ENCODE measurements around the gene GALNT16.

The GALNT16 gene

DNA sequence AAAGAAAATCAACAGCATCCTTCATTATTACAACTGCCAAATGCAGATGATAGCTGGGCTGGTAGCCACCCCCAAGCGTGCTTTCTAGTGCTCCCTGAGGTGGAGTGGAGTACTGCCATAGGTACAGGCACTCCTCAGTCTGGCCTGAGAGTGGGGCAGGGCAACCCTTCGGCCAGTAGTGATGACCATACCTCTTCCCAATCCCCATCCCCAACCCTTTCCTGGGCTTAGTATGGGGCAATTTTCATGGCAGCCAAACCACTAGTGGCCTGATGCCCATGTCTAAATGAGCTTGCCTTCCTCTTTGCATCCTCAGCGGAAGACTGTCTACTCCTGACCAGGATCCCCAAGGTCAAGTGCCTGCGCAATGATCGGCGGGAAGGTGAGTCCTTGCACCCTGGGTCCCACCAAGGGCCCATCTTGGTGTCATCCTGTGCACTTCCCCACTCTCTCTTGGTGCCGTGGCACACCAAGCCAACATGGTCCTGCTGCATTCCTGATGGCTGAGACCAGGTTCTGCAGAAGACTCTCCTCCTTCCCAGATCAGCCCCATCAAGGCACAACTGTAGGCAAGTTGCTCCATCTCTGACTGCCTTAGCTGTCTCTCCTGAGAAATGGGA is 65.8 kb downstream of the GALNT16 start:
- DNase-seq: no peak
- ChIA-PET POLR2A (no interaction called here), CTCF (no interaction called here)
- Histone ChIP-seq H3K9me3 (ENCODE audit: control extremely low read depth in 1 of 5, control insufficient read depth in 4 of 5, insufficient read depth in 2 of 5, low read depth in 1 of 5, low read length in 4 of 5) (no peaks in the 10 kb centered on the region), H3K27me3 (replicated peaks in 2 of 5; ENCODE audit: control insufficient read depth in 4 of 5, insufficient read depth in 5 of 5, low read length in 4 of 5) (no peaks in the 10 kb centered on the region), H3K4me3 (ENCODE audit: control insufficient read depth in 1 of 7, extremely low read depth in 1 of 7, insufficient read depth in 4 of 7, low read depth in 2 of 7, low read length in 6 of 7) (no peak overlapping the region), H3K27ac (ENCODE audit: insufficient read depth in 1 of 2, low read depth in 1 of 2, low read length in 2 of 2, poor library complexity in 1 of 2, severe bottlenecking in 2 of 2) (no peak overlapping the region), H3K4me1 (ENCODE audit: control extremely low read depth in 1 of 4, control insufficient read depth in 4 of 4, insufficient read depth in 4 of 4, low read length in 3 of 4) (no peaks in the 10 kb centered on the region), H3K36me3 (ENCODE audit: control insufficient read depth in 4 of 4, insufficient read depth in 4 of 4, low read length in 3 of 4) (no peaks in the 10 kb centered on the region)
- 100% methylated on average over 6 of the region's 7 CpGs for WGBS (ENCODE audit: insufficient coverage)

DNA sequence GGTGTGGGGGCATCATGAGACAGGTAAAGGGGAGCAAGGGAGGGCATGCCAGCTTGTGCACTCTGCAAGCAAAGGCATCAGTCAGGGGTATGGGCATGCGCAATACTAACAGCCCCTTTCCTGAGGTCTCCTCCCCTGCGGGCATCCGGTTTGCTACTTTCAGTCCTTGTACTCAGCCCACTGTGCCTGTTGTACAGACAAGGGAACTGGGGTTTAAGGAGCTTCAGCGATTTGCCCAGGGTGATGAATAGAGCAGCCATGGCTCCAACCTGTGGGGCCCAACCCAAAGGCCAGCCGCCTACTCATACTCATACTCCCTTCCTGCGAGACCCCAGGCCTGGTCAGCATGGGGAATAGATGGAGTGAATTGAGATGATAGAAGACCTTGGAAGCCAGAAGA is 66.7 kb downstream of the GALNT16 start:
- no peaks in the 10 kb centered on the region for H3K27me3 ChIP-seq (replicated peaks in 2 of 5; ENCODE audit: control insufficient read depth in 4 of 5, insufficient read depth in 5 of 5, low read length in 4 of 5)
- no peaks in the 10 kb centered on the region for H3K9me3 ChIP-seq (ENCODE audit: control extremely low read depth in 1 of 5, control insufficient read depth in 4 of 5, insufficient read depth in 2 of 5, low read depth in 1 of 5, low read length in 4 of 5)
- H3K27ac ChIP-seq (ENCODE audit: insufficient read depth in 1 of 2, low read depth in 1 of 2, low read length in 2 of 2, poor library complexity in 1 of 2, severe bottlenecking in 2 of 2): no peak overlapping the region
- no peak for DNase-seq
- no peaks in the 10 kb centered on the region for H3K36me3 ChIP-seq (ENCODE audit: control insufficient read depth in 4 of 4, insufficient read depth in 4 of 4, low read length in 3 of 4)
- no peak overlapping the region for H3K4me3 ChIP-seq (ENCODE audit: control insufficient read depth in 1 of 7, extremely low read depth in 1 of 7, insufficient read depth in 4 of 7, low read depth in 2 of 7, low read length in 6 of 7)
- WGBS (ENCODE audit: insufficient coverage): 100% methylated on average over 1 of the region's 6 CpGs
- ChIA-PET POLR2A (no interaction called here), CTCF (no interaction called here)
- no peaks in the 10 kb centered on the region for H3K4me1 ChIP-seq (ENCODE audit: control extremely low read depth in 1 of 4, control insufficient read depth in 4 of 4, insufficient read depth in 4 of 4, low read length in 3 of 4)

DNA sequence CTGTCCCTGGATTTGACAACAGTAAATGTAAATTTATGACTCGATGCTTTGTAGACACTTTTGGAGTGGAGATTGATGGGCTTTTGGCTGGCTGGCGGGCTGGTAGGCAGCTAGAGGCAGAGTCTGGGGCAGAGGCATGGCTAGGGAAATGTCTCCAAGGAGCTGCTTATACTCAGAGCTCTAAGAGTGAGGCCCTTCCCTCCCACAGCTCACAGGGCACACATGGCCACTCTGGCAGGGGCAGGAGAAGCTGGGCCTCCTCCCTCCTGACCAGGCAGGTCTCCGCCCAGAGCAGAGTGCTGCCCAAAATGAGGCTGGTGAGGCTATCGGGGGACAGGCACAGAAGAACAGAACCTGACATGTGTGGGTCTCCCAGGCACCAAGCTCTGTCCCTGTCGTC is 67.5 kb downstream of the GALNT16 start:
- no peaks in the 10 kb centered on the region for H3K4me1 ChIP-seq (ENCODE audit: control extremely low read depth in 1 of 4, control insufficient read depth in 4 of 4, insufficient read depth in 4 of 4, low read length in 3 of 4)
- H3K4me3 ChIP-seq (ENCODE audit: control insufficient read depth in 1 of 7, extremely low read depth in 1 of 7, insufficient read depth in 4 of 7, low read depth in 2 of 7, low read length in 6 of 7): no peak overlapping the region
- DNase-seq: no peak
- CTCF ChIA-PET: no interaction called here
- H3K9me3 ChIP-seq (ENCODE audit: control extremely low read depth in 1 of 5, control insufficient read depth in 4 of 5, insufficient read depth in 2 of 5, low read depth in 1 of 5, low read length in 4 of 5): no peaks in the 10 kb centered on the region
- H3K27me3 ChIP-seq (replicated peaks in 2 of 5; ENCODE audit: control insufficient read depth in 4 of 5, insufficient read depth in 5 of 5, low read length in 4 of 5): no peaks in the 10 kb centered on the region
- no peaks in the 10 kb centered on the region for H3K36me3 ChIP-seq (ENCODE audit: control insufficient read depth in 4 of 4, insufficient read depth in 4 of 4, low read length in 3 of 4)
- H3K27ac ChIP-seq (ENCODE audit: insufficient read depth in 1 of 2, low read depth in 1 of 2, low read length in 2 of 2, poor library complexity in 1 of 2, severe bottlenecking in 2 of 2): no peak overlapping the region
- POLR2A ChIA-PET: no interaction called here
- 81% methylated on average over 4 of the region's 5 CpGs for WGBS (ENCODE audit: insufficient coverage)

DNA sequence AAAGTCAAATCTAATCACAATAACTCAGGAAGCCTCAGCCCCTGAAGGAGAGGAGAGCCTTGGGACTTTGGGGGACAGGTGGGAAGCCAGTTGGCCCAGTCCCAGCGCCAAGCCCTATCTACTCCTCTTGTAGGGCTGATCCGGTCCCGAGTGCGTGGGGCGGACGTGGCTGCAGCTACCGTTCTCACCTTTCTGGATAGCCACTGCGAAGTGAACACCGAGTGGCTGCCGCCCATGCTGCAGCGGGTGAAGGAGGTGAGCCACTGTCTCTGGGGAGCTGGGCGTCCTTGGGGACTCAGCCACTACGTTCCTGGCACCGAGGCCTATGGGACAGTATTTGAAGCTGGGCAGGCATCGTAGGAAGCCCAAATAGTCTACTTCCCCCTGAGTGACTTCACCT is 68.4 kb downstream of the GALNT16 start:
- CTCF ChIA-PET: no interaction called here
- H3K4me1 ChIP-seq (ENCODE audit: control extremely low read depth in 1 of 4, control insufficient read depth in 4 of 4, insufficient read depth in 4 of 4, low read length in 3 of 4): no peaks in the 10 kb centered on the region
- over 99% methylated on average over 14 of the region's 15 CpGs for WGBS (ENCODE audit: insufficient coverage)
- H3K36me3 ChIP-seq (ENCODE audit: control insufficient read depth in 4 of 4, insufficient read depth in 4 of 4, low read length in 3 of 4): no peaks in the 10 kb centered on the region
- no peaks in the 10 kb centered on the region for H3K27me3 ChIP-seq (replicated peaks in 2 of 5; ENCODE audit: control insufficient read depth in 4 of 5, insufficient read depth in 5 of 5, low read length in 4 of 5)
- DNase-seq: no peak
- no peaks in the 10 kb centered on the region for H3K9me3 ChIP-seq (ENCODE audit: control extremely low read depth in 1 of 5, control insufficient read depth in 4 of 5, insufficient read depth in 2 of 5, low read depth in 1 of 5, low read length in 4 of 5)
- H3K4me3 ChIP-seq (ENCODE audit: control insufficient read depth in 1 of 7, extremely low read depth in 1 of 7, insufficient read depth in 4 of 7, low read depth in 2 of 7, low read length in 6 of 7): no peak overlapping the region
- POLR2A ChIA-PET: no interaction called here
- H3K27ac ChIP-seq (ENCODE audit: insufficient read depth in 1 of 2, low read depth in 1 of 2, low read length in 2 of 2, poor library complexity in 1 of 2, severe bottlenecking in 2 of 2): no peak overlapping the region

DNA sequence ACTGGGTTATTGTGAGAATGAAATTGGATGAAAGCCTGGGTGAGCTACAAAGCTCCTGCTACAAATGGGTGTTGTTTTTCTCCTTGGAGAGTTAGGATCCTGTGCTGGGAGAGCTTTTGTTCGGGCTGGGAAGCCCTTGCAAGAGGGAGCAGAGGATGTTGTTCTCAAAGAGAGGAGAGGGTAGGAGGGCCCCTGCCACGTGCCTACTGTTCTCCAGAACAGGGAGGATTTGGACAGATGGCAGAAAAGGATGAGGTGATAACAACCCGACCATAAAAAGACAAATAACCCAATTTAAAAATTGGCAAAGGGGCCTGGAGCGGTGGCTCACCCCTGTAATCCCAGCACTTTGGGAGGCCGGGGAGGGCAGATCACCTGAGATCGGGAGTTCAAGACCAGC is 68.8 kb downstream of the GALNT16 start:
- no peak for DNase-seq
- H3K4me1 ChIP-seq (ENCODE audit: control extremely low read depth in 1 of 4, control insufficient read depth in 4 of 4, insufficient read depth in 4 of 4, low read length in 3 of 4): no peaks in the 10 kb centered on the region
- H3K27me3 ChIP-seq (replicated peaks in 2 of 5; ENCODE audit: control insufficient read depth in 4 of 5, insufficient read depth in 5 of 5, low read length in 4 of 5): no peaks in the 10 kb centered on the region
- CTCF ChIA-PET: no interaction called here
- no peaks in the 10 kb centered on the region for H3K36me3 ChIP-seq (ENCODE audit: control insufficient read depth in 4 of 4, insufficient read depth in 4 of 4, low read length in 3 of 4)
- POLR2A ChIA-PET: no interaction called here
- H3K9me3 ChIP-seq (ENCODE audit: control extremely low read depth in 1 of 5, control insufficient read depth in 4 of 5, insufficient read depth in 2 of 5, low read depth in 1 of 5, low read length in 4 of 5): no peaks in the 10 kb centered on the region
- 98% methylated on average over 4 of the region's 6 CpGs for WGBS (ENCODE audit: insufficient coverage)
- H3K27ac ChIP-seq (ENCODE audit: insufficient read depth in 1 of 2, low read depth in 1 of 2, low read length in 2 of 2, poor library complexity in 1 of 2, severe bottlenecking in 2 of 2): no peak overlapping the region
- H3K4me3 ChIP-seq (ENCODE audit: control insufficient read depth in 1 of 7, extremely low read depth in 1 of 7, insufficient read depth in 4 of 7, low read depth in 2 of 7, low read length in 6 of 7): no peak overlapping the region

DNA sequence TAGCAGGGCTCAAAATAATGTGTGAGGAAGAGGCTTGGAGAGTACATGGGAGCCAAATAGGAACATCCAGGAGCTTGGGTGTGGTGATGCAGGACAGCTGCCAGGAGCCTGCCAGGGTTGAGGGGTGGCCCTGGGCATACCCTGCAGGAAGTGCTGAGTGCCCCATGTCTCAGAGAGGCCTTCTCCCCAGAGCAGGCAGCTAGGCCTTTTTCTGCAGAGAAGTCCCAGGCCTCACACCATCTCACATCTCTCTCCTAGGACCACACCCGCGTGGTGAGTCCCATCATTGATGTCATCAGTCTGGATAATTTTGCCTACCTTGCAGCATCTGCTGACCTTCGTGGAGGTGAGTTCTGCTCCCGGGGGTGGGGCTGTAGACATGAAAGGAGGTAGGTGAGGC is 71.2 kb downstream of the GALNT16 start:
- H3K4me1 ChIP-seq (ENCODE audit: control extremely low read depth in 1 of 4, control insufficient read depth in 4 of 4, insufficient read depth in 4 of 4, low read length in 3 of 4): no peaks in the 10 kb centered on the region
- ChIA-PET CTCF (interaction anchor here (1.0 kb wide), 2 partner anchors 15 to 110 kb away, joined by 3 to 4 read pairs; no protein-coding TSS in a partner anchor), POLR2A (no interaction called here)
- no peak for DNase-seq
- H3K4me3 ChIP-seq (ENCODE audit: control insufficient read depth in 1 of 7, extremely low read depth in 1 of 7, insufficient read depth in 4 of 7, low read depth in 2 of 7, low read length in 6 of 7): no peak overlapping the region
- no peak overlapping the region for H3K27ac ChIP-seq (ENCODE audit: insufficient read depth in 1 of 2, low read depth in 1 of 2, low read length in 2 of 2, poor library complexity in 1 of 2, severe bottlenecking in 2 of 2)
- no peaks in the 10 kb centered on the region for H3K36me3 ChIP-seq (ENCODE audit: control insufficient read depth in 4 of 4, insufficient read depth in 4 of 4, low read length in 3 of 4)
- WGBS (ENCODE audit: insufficient coverage): 71% methylated on average over 4 of the region's 4 CpGs
- H3K9me3 ChIP-seq (ENCODE audit: control extremely low read depth in 1 of 5, control insufficient read depth in 4 of 5, insufficient read depth in 2 of 5, low read depth in 1 of 5, low read length in 4 of 5): no peaks in the 10 kb centered on the region
- H3K27me3 ChIP-seq (replicated peaks in 2 of 5; ENCODE audit: control insufficient read depth in 4 of 5, insufficient read depth in 5 of 5, low read length in 4 of 5): no peaks in the 10 kb centered on the region

DNA sequence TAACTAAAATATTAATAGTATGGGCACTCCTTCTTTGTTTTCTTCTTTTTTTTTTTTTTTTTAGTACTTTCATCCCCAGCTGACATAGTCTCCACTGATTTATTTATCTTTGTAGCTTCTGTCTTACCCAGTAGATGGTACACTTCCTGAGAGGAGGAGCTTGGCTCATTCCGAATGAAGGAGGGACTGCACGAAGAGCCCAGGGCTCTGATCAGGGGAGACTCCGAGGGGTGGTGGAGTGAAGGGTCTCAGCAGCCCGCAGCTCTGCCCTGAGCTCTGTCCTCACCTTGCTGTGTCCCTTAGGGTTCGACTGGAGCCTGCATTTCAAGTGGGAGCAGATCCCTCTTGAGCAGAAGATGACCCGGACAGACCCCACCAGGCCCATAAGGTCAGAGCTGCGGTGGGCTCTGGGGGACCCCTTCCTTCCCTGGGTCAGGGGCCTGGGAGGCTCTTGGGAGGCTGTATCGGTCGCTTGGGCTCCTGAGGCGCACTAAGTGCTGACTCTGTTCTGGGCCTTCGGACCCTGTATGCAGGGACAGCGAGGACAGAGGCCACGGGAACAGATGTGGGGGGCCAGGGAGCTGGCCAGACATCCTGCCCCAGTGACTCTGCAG is 72.9 kb downstream of the GALNT16 start:
- no peak for DNase-seq
- Histone ChIP-seq H3K27me3 (replicated peaks in 2 of 5; ENCODE audit: control insufficient read depth in 4 of 5, insufficient read depth in 5 of 5, low read length in 4 of 5) (no peaks in the 10 kb centered on the region), H3K36me3 (ENCODE audit: control insufficient read depth in 4 of 4, insufficient read depth in 4 of 4, low read length in 3 of 4) (no peaks in the 10 kb centered on the region), H3K27ac (ENCODE audit: insufficient read depth in 1 of 2, low read depth in 1 of 2, low read length in 2 of 2, poor library complexity in 1 of 2, severe bottlenecking in 2 of 2) (no peak overlapping the region), H3K4me3 (ENCODE audit: control insufficient read depth in 1 of 7, extremely low read depth in 1 of 7, insufficient read depth in 4 of 7, low read depth in 2 of 7, low read length in 6 of 7) (no peak overlapping the region), H3K9me3 (ENCODE audit: control extremely low read depth in 1 of 5, control insufficient read depth in 4 of 5, insufficient read depth in 2 of 5, low read depth in 1 of 5, low read length in 4 of 5) (no peaks in the 10 kb centered on the region), H3K4me1 (ENCODE audit: control extremely low read depth in 1 of 4, control insufficient read depth in 4 of 4, insufficient read depth in 4 of 4, low read length in 3 of 4) (no peaks in the 10 kb centered on the region)
- 91% methylated on average over 6 of the region's 13 CpGs for WGBS (ENCODE audit: insufficient coverage)
- CTCF ChIA-PET: interaction anchor here (1.1 to 1.2 kb wide), 2 partner anchors 9 to 15 kb away, joined by 3 read pairs; no protein-coding TSS in a partner anchor
- POLR2A ChIA-PET: interaction anchor here (0.6 kb wide), 1 partner anchor 54 kb away, joined by 4 read pairs; no protein-coding TSS in a partner anchor
